Calu3 (cell line): Measurements from ENCODE around the gene FTO. TPM values are rescaled to one million over a fixed set of nuclear protein-coding genes. Genes with fewer than 3 reads are reported as not detected.
"Not testable (repeated sequence)": the region's sequence is repeated elsewhere in the genome, so short reads cannot be mapped to it uniquely, and the experiment has no call there.

Experiments
- BruUV-seq: library from RNA; stranded (reverse); fragments of 400-500 nt; replicated peaks from 2 replicates; lab custom pipeline; 2021; lab: Mats Ljungman, UMichigan
- CTCF ChIA-PET: fragments of 300-600 bp; sonication (Branson Sonifier 250); formaldehyde crosslinking; loops from one replicate; lab custom pipeline; 2022; ENCODE audit warnings: antibody characterized with exemption; lab: Charles Lee
- DNase-seq: peaks from one replicate; pipeline ENCODE4 v3.0.0; 2022
- H3K27ac Mint-ChIP-seq: one replicate; pipeline ENCODE4 v1.8.0; 2022; ENCODE audit warnings: mixed read lengths; ENCODE audit not compliant: unreplicated experiment
- H3K27me3 Mint-ChIP-seq: one replicate; pipeline ENCODE4 v1.8.0; 2022; ENCODE audit warnings: mixed read lengths; ENCODE audit not compliant: unreplicated experiment
- H3K36me3 Mint-ChIP-seq: one replicate; pipeline ENCODE4 v1.8.0; 2022; ENCODE audit warnings: mild to moderate bottlenecking, moderate library complexity, mixed read lengths; ENCODE audit not compliant: insufficient read depth, unreplicated experiment
- H3K4me1 Mint-ChIP-seq: one replicate; pipeline ENCODE4 v1.8.0; 2022; ENCODE audit warnings: mild to moderate bottlenecking, low read depth, mixed read lengths; ENCODE audit not compliant: unreplicated experiment
- H3K4me3 Mint-ChIP-seq: one replicate; pipeline ENCODE4 v1.8.0; 2022; ENCODE audit warnings: mild to moderate bottlenecking, low read depth, moderate library complexity, mixed read lengths; ENCODE audit not compliant: unreplicated experiment
- H3K9me3 Mint-ChIP-seq: one replicate; pipeline ENCODE4 v1.8.0; 2022; ENCODE audit warnings: low read depth, mixed read lengths; ENCODE audit not compliant: unreplicated experiment
- intact Hi-C: fragments of 100-400 bp; cut with micrococcal nuclease; formaldehyde crosslinking; loops from one replicate; pipeline ENCODE4 v1.10.0; 2022; ENCODE audit not compliant: unreplicated experiment
- total RNA-seq: library from RNA; stranded (reverse); gene quantifications from 2 replicates; pipeline ENCODE4 v1.2.3, GENCODE V29; 2022
- TF ChIP-seq, protein P1 (sequence below): fragments of 200-600 bp; IDR thresholded peaks from one replicate; pipeline ENCODE4 v1.8.0; 2022; ENCODE audit warnings: antibody characterized with exemption; ENCODE audit not compliant: unreplicated experiment

FTO gene
- total RNA-seq, 1 experiment from 2014 or later: 68.9 TPM

GRCh38 chr16:54178478-54178976 is 474.6 kb downstream of the FTO start:
- intact Hi-C loops: no loop called here
- DNase-seq: no peak
- peaks cover 40% of the 10 kb centered on the region for H3K4me1 Mint-ChIP-seq
- no peaks in the 10 kb centered on the region for H3K36me3 Mint-ChIP-seq
- CTCF ChIA-PET: interaction anchor here (0.6 to 1.3 kb wide), 3 partner anchors 10 to 220 kb away, joined by 3 to 4 read pairs (median 3); no protein-coding TSS in a partner anchor
- TF ChIP-seq, protein P1, sequence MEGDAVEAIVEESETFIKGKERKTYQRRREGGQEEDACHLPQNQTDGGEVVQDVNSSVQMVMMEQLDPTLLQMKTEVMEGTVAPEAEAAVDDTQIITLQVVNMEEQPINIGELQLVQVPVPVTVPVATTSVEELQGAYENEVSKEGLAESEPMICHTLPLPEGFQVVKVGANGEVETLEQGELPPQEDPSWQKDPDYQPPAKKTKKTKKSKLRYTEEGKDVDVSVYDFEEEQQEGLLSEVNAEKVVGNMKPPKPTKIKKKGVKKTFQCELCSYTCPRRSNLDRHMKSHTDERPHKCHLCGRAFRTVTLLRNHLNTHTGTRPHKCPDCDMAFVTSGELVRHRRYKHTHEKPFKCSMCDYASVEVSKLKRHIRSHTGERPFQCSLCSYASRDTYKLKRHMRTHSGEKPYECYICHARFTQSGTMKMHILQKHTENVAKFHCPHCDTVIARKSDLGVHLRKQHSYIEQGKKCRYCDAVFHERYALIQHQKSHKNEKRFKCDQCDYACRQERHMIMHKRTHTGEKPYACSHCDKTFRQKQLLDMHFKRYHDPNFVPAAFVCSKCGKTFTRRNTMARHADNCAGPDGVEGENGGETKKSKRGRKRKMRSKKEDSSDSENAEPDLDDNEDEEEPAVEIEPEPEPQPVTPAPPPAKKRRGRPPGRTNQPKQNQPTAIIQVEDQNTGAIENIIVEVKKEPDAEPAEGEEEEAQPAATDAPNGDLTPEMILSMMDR: no peak
- peaks cover 4% of the 10 kb centered on the region for H3K9me3 Mint-ChIP-seq
- H3K27ac Mint-ChIP-seq: no peak overlapping the region
- peaks cover 8% of the 10 kb centered on the region for H3K27me3 Mint-ChIP-seq
- BruUV-seq: no TSS peak
- no peak overlapping the region for H3K4me3 Mint-ChIP-seq

- intact Hi-C loops: no loop called here
- no peak overlapping the region for H3K27ac Mint-ChIP-seq
- CTCF ChIA-PET: interaction anchor here (0.7 kb wide), 1 partner anchor 833 kb away, joined by 3 read pairs; no protein-coding TSS in a partner anchor
- peaks cover 4% of the 10 kb centered on the region for H3K9me3 Mint-ChIP-seq
- no peak overlapping the region for H3K4me3 Mint-ChIP-seq
- BruUV-seq: no TSS peak
- H3K4me1 Mint-ChIP-seq: peaks cover 33% of the 10 kb centered on the region
- peaks cover under 1% of the 10 kb centered on the region for H3K27me3 Mint-ChIP-seq
- TF ChIP-seq, protein P1: no peak
- peak; percentile 11 for DNase-seq
- no peaks in the 10 kb centered on the region for H3K36me3 Mint-ChIP-seq
These were observed 476.7 kb downstream of the FTO start for GRCh38 chr16:54180421-54181359.

GRCh38 chr16:54181683-54182329 is 477.9 kb downstream of the FTO start:
- H3K4me3 Mint-ChIP-seq, DNase-seq, intact Hi-C loops, BruUV-seq, H3K9me3 Mint-ChIP-seq, CTCF ChIA-PET, H3K36me3 Mint-ChIP-seq: not testable (repeated sequence)
- Mint-ChIP-seq H3K27me3 (peaks cover 12% of the 10 kb centered on the region), H3K4me1 (peaks cover 31% of the 10 kb centered on the region), H3K27ac (peak overlapping the region; percentile 14)

GRCh38 chr16:54185045-54185444 is 481.1 kb downstream of the FTO start:
- peaks cover 28% of the 10 kb centered on the region for H3K4me1 Mint-ChIP-seq
- TF ChIP-seq, protein P1: no peak
- intact Hi-C loops: no loop called here
- no peak overlapping the region for H3K27ac Mint-ChIP-seq
- CTCF ChIA-PET: no interaction called here
- no TSS peak for BruUV-seq
- DNase-seq: no peak
- peaks cover 7% of the 10 kb centered on the region for H3K9me3 Mint-ChIP-seq
- H3K27me3 Mint-ChIP-seq: peaks cover 26% of the 10 kb centered on the region
- H3K36me3 Mint-ChIP-seq: no peaks in the 10 kb centered on the region
- H3K4me3 Mint-ChIP-seq: no peak overlapping the region
